HG03354 (cell line): ENCODE results near the gene RALGDS.
"Not testable (repeated sequence)": the region's sequence is repeated elsewhere in the genome, so short reads cannot be mapped to it uniquely, and the experiment has no call there.

Experiments used
- ATAC-seq: cut with Tn5 transposase; IDR thresholded peaks from one replicate; pipeline ENCODE4 v1.9.1; 2021; ENCODE audit warnings: mild to moderate bottlenecking; ENCODE audit not compliant: unreplicated experiment, poor library complexity, severe bottlenecking

Gene RALGDS

GRCh38 chr9:133074111-133074651 lies 46.9 kb downstream of the RALGDS start:
- no peak for ATAC-seq

GRCh38 chr9:133073086-133074014 lies 47.7 kb downstream of the RALGDS start:
- ATAC-seq = no peak

DNA sequence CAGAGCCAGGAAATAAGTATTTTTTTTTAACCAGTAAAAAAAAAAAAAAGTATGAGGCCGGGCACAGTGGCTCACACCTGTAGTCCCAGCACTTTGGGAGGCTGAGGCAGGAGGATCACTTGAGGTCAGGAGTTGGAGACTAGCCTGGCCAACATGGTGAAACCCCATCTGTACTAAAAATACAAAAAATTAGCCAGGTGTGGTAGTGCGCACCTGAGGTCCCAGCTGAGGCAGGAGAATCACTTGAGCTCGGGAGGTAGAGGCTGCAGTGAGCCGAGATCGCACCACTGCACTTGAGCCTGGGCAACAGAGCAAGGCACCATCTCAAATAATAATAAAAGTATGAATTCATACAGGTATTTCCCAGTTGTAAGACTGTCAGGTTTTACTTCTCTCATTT lies 48.8 kb downstream of the RALGDS start:
- ATAC-seq = not testable (repeated sequence)

- ATAC-seq = no peak
These were observed 49.4 kb downstream of the RALGDS start for GRCh38 chr9:133071484-133072150.

DNA sequence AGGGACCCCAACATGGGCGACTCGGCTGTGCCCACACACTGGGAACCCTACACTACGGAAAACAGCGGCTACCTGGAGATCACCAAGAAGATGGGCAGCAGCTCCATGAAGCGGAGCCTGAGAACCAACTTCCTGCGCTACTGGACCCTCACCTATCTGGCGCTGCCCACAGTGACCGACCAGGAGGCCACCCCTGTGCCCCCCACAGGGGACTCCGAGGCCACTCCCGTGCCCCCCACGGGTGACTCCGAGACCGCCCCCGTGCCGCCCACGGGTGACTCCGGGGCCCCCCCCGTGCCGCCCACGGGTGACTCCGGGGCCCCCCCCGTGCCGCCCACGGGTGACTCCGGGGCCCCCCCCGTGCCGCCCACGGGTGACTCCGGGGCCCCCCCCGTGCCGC lies 50.1 kb downstream of the RALGDS start:
- not testable (repeated sequence) for ATAC-seq

DNA sequence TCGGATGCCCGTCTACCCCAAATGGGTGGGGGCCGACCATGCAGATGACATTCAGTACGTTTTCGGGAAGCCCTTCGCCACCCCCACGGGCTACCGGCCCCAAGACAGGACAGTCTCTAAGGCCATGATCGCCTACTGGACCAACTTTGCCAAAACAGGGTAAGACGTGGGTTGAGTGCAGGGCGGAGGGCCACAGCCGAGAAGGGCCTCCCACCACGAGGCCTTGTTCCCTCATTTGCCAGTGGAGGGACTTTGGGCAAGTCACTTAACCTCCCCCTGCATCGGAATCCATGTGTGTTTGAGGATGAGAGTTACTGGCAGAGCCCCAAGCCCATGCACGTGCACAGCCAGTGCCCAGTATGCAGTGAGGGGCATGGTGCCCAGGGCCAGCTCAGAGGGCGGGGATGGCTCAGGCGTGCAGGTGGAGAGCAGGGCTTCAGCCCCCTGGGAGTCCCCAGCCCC lies 50.5 kb downstream of the RALGDS start:
- not testable (repeated sequence) for ATAC-seq

- ATAC-seq = not testable (repeated sequence)
These were observed 52.6 kb downstream of the RALGDS start for GRCh38 chr9:133068431-133068830.

DNA sequence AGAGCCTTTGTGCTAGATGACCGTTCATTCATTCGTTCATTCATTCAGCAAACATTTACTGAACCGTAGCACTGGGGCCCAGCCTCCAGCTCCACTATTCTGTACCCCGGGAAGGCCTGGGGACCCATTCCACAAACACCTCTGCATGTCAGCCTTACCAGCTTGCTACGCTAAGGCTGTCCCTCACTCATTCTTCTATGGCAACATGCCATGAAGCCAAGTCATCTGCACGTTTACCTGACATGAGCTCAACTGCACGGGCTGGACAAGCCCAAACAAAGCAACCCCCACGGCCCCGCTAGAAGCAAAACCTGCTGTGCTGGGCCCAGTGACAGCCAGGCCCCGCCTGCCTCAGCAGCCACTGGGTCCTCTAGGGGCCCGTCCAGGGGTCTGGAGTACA lies 53.2 kb downstream of the RALGDS start:
- no peak for ATAC-seq

GRCh38 chr9:133067006-133067405 lies 54.0 kb downstream of the RALGDS start:
- ATAC-seq = no peak

DNA sequence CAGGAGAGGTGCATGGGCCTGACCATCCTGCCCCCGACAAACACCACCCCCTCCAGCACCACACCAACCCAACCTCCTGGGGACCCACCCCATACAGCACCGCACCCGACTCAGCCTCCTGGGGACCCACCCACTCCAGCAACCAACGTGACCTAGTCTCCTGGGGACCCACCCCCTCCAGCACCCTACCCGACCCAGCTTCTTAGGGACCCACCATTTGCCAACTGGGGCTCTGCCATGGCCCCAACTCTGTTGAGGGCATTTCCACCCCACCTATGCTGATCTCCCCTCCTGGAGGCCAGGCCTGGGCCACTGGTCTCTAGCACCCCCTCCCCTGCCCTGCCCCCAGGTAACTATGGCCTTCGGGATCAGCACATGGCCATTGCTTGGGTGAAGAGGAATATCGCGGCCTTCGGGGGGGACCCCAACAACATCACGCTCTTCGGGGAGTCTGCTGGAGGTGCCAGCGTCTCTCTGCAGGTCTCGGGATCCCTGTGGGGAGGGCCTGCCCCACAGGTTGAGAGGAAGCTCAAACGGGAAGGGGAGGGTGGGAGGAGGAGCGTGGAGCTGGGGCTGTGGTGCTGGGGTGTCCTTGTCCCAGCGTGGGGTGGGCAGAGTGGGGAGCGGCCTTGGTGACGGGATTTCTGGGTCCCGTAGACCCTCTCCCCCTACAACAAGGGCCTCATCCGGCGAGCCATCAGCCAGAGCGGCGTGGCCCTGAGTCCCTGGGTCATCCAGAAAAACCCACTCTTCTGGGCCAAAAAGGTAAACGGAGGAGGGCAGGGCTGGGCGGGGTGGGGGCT lies 54.7 kb downstream of the RALGDS start:
- no peak for ATAC-seq

DNA sequence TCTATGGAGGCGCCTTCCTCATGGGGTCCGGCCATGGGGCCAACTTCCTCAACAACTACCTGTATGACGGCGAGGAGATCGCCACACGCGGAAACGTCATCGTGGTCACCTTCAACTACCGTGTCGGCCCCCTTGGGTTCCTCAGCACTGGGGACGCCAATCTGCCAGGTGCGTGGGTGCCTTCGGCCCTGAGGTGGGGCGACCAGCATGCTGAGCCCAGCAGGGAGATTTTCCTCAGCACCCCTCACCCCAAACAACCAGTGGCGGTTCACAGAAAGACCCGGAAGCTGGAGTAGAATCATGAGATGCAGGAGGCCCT lies 56.0 kb downstream of the RALGDS start:
- no peak for ATAC-seq

DNA sequence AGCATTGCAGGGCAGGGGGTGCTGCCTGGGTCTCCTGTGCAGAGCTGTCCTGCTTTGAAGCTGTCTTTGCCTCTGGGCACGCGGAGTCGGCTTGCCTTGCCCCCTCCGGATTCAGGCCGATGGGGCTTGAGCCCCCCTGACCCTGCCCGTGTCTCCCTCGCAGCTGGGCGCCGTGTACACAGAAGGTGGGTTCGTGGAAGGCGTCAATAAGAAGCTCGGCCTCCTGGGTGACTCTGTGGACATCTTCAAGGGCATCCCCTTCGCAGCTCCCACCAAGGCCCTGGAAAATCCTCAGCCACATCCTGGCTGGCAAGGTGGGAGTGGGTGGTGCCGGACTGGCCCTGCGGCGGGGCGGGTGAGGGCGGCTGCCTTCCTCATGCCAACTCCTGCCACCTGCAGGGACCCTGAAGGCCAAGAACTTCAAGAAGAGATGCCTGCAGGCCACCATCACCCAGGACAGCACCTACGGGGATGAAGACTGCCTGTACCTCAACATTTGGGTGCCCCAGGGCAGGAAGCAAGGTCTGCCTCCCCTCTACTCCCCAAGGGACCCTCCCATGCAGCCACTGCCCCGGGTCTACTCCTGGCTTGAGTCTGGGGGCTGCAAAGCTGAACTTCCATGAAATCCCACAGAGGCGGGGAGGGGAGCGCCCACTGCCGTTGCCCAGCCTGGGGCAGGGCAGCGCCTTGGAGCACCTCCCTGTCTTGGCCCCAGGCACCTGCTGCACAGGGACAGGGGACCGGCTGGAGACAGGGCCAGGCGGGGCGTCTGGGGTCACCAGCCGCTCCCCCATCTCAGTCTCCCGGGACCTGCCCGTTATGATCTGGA lies 56.6 kb downstream of the RALGDS start:
- no peak for ATAC-seq

DNA sequence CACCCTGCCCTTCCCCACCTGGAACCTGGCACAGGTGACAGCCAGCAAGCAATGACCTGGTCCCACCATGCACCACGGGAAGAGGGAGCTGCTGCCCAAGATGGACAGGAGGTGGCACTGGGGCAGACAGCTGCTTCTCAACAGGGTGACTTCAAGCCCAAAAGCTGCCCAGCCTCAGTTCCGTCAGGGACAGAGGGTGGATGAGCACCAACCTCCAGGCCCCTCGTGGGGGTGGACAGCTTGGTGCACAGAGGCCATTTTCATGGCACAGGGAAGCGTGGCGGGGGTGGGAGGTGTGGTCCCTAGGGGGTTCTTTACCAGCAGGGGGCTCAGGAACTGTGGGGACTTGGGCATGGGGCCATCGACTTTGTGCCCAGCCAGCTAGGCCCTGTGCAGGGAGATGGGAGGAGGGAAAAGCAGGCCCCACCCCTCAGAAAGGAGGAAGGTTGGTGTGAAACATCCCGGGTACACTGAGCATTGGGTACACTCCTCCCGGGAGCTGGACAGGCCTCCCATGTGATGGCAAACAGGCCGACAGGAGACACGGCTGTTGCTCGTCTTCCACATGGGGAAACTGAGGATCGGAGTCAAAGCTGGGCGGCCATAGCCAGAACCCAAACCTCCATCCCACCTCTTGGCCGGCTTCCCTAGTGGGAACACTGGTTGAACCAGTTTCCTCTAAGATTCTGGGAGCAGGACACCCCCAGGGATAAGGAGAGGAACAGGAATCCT lies 57.4 kb downstream of the RALGDS start:
- ATAC-seq = no peak

DNA sequence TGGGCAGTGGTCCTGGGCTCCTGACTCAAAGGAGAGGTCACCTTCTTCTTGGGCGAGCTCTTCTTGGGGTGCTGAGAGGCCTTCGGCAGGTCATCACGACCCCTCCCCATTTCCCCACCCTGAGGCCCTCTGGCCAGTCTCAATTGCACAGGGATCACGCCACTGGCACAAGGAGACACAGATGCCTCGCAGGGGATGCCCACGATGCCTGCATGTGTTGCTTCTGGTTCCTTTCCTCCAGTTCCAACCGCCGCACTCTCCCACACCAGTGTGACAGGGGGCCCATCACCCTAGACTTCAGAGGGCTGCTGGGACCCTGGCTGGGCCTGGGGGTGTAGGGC lies 57.9 kb downstream of the RALGDS start:
- no peak for ATAC-seq

GRCh38 chr9:133062569-133062968 lies 58.5 kb downstream of the RALGDS start:
- ATAC-seq = not testable (repeated sequence)

DNA sequence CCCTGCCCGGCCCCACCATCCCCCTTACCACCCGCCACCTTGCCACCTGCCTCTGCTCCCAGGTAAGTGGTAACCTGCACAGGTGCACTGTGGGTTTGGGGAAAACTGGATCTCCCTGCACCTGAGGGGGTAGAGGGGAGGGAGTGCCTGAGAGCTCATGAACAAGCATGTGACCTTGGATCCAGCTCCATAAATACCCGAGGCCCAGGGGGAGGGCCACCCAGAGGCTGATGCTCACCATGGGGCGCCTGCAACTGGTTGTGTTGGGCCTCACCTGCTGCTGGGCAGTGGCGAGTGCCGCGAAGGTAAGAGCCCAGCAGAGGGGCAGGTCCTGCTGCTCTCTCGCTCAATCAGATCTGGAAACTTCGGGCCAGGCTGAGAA lies 59.3 kb downstream of the RALGDS start, which contains the start of gene CEL:
CEL (plus strand) TSS at position 218 of the 382 bp plus-strand sequence; CDS start at position 240, 22 bp downstream.
- ATAC-seq = not testable (repeated sequence)

- not testable (repeated sequence) for ATAC-seq
These were observed 59.8 kb downstream of the RALGDS start for GRCh38 chr9:133061019-133061763.

- ATAC-seq = no peak
These were observed 60.6 kb downstream of the RALGDS start for GRCh38 chr9:133060417-133060841.
